Measurements from ENCODE around the gene PTPRT.

- TF ChIP-seq, protein P1, sequence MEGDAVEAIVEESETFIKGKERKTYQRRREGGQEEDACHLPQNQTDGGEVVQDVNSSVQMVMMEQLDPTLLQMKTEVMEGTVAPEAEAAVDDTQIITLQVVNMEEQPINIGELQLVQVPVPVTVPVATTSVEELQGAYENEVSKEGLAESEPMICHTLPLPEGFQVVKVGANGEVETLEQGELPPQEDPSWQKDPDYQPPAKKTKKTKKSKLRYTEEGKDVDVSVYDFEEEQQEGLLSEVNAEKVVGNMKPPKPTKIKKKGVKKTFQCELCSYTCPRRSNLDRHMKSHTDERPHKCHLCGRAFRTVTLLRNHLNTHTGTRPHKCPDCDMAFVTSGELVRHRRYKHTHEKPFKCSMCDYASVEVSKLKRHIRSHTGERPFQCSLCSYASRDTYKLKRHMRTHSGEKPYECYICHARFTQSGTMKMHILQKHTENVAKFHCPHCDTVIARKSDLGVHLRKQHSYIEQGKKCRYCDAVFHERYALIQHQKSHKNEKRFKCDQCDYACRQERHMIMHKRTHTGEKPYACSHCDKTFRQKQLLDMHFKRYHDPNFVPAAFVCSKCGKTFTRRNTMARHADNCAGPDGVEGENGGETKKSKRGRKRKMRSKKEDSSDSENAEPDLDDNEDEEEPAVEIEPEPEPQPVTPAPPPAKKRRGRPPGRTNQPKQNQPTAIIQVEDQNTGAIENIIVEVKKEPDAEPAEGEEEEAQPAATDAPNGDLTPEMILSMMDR (conservative IDR thresholded peaks at IDR 0.05; ENCODE audit: low read depth, low read length) = no peak
- no peak for TF ChIP-seq ELK1 (IDR thresholded peaks at IDR 0.05; ENCODE audit: borderline replicate concordance, low read depth, low read length)
- no peak for TF ChIP-seq BHLHE40 (IDR thresholded peaks at IDR 0.05; ENCODE audit: low read depth, low read length)
- no peak for TF ChIP-seq MXI1 (IDR thresholded peaks at IDR 0.05; ENCODE audit: borderline replicate concordance, low read depth, low read length)
- TF ChIP-seq CEBPB (IDR thresholded peaks at IDR 0.05; ENCODE audit: low read depth, low read length) = no peak
- no peak for TF ChIP-seq POLR2A (IDR thresholded peaks at IDR 0.05; ENCODE audit: low read depth, low read length)
- TF ChIP-seq FOS (IDR thresholded peaks at IDR 0.05; ENCODE audit: low read depth, low read length) = no peak
- TF ChIP-seq RAD21 (IDR thresholded peaks at IDR 0.05; ENCODE audit: low read length) = no peak
- TF ChIP-seq RCOR1 (IDR thresholded peaks at IDR 0.05; ENCODE audit: insufficient replicate concordance, low read length) = no peak
These were observed 300.2 kb downstream of the PTPRT start for GRCh38 chr20:42889517-42889916.

All from IMR-90 (cell line).